Measurements from ENCODE around the gene RAB15. TPM values are rescaled to one million over a fixed set of nuclear protein-coding genes. Genes with fewer than 3 reads are reported as not detected.

RAB15 gene
- total and polyA plus RNA-seq, 7 donors: 3.1 to 61.9 (median 18.0) TPM

DNA sequence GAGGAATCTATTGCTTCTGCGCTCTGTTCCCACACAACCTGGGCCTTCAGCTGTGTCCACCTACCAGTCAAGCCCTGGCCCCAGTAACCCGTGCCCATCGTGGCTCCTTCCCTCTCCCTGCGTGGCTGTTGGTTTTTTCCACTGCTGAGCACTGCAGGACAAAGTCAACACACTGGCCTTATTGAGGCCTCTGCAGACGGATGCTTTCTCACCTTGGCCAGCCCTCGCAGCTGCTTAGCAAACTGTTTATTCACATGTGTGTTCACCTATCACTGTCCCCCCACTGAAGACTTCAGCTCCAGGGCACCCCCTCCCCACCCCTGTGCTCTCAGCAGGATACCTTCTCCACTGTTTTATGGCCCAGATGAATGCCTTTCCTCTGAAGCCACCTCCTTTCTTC, 16.8 kb downstream of the RAB15 start:
- no peak overlapping the region for H3K27ac ChIP-seq
- no peaks in the 10 kb centered on the region for H3K36me3 ChIP-seq (ENCODE audit: insufficient read depth in 1 of 2, low read depth in 1 of 2)
- intact Hi-C loops (cut with DNase I): no loop called here
- ATAC-seq: no peak
- WGBS, 3 donors: 82 to 83% (median 82%) methylated on average over 6 of the region's 6 CpGs
- no peak overlapping the region for H3K4me3 ChIP-seq
- H3K9me3 ChIP-seq: no peaks in the 10 kb centered on the region
- no peak for DNase-seq
- H3K4me1 ChIP-seq: peaks cover 28% of the 10 kb centered on the region
- TF ChIP-seq, protein P1, sequence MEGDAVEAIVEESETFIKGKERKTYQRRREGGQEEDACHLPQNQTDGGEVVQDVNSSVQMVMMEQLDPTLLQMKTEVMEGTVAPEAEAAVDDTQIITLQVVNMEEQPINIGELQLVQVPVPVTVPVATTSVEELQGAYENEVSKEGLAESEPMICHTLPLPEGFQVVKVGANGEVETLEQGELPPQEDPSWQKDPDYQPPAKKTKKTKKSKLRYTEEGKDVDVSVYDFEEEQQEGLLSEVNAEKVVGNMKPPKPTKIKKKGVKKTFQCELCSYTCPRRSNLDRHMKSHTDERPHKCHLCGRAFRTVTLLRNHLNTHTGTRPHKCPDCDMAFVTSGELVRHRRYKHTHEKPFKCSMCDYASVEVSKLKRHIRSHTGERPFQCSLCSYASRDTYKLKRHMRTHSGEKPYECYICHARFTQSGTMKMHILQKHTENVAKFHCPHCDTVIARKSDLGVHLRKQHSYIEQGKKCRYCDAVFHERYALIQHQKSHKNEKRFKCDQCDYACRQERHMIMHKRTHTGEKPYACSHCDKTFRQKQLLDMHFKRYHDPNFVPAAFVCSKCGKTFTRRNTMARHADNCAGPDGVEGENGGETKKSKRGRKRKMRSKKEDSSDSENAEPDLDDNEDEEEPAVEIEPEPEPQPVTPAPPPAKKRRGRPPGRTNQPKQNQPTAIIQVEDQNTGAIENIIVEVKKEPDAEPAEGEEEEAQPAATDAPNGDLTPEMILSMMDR (IDR thresholded peaks at IDR 0.05): no peak
- H3K27me3 ChIP-seq (ENCODE audit: insufficient read depth in 3 of 3, low read length in 2 of 3): no peaks in the 10 kb centered on the region

GRCh38 chr14:64954491-64955240, 17.5 kb downstream of the RAB15 start:
- no peak for ATAC-seq
- TF ChIP-seq, protein P1 (IDR thresholded peaks at IDR 0.05): no peak
- Histone ChIP-seq H3K9me3 (no peaks in the 10 kb centered on the region), H3K4me1 (peaks cover 34% of the 10 kb centered on the region), H3K36me3 (ENCODE audit: insufficient read depth in 1 of 2, low read depth in 1 of 2) (no peaks in the 10 kb centered on the region), H3K27ac (peak overlapping the region; percentile 96), H3K27me3 (ENCODE audit: insufficient read depth in 3 of 3, low read length in 2 of 3) (no peaks in the 10 kb centered on the region), H3K4me3 (no peak overlapping the region)
- intact Hi-C loops (cut with DNase I): no loop called here
- no peak for DNase-seq
- 92 to 94% (median 93%) methylated on average over 9 of the region's 9 CpGs for WGBS, 3 donors

- TF ChIP-seq, protein P1 (IDR thresholded peaks at IDR 0.05): no peak
- H3K27ac ChIP-seq: peak overlapping the region; percentile 96
- H3K36me3 ChIP-seq (ENCODE audit: insufficient read depth in 1 of 2, low read depth in 1 of 2): peaks cover 0 to 7% of the 10 kb centered on the region in 2 donors
- no peak for ATAC-seq
- DNase-seq: no peak
- H3K27me3 ChIP-seq (ENCODE audit: insufficient read depth in 3 of 3, low read length in 2 of 3): no peaks in the 10 kb centered on the region
- H3K9me3 ChIP-seq: no peaks in the 10 kb centered on the region
- H3K4me1 ChIP-seq: peaks cover 34% of the 10 kb centered on the region
- intact Hi-C loops (cut with DNase I): no loop called here
- 66 to 85% (median 69%) methylated on average over 6 of the region's 6 CpGs for WGBS, 3 donors
- no peak overlapping the region for H3K4me3 ChIP-seq
Measured at GRCh38 chr14:64953661-64954060, 18.5 kb downstream of the RAB15 start.

GRCh38 chr14:64953310-64953654, 18.9 kb downstream of the RAB15 start:
- Histone ChIP-seq H3K27me3 (ENCODE audit: insufficient read depth in 3 of 3, low read length in 2 of 3) (no peaks in the 10 kb centered on the region), H3K4me3 (no peak overlapping the region), H3K4me1 (peaks cover 38% of the 10 kb centered on the region), H3K36me3 (ENCODE audit: insufficient read depth in 1 of 2, low read depth in 1 of 2) (peaks cover 0 to 11% of the 10 kb centered on the region in 2 donors), H3K9me3 (no peaks in the 10 kb centered on the region), H3K27ac (peak overlapping the region; percentile 96)
- no peak for DNase-seq
- peak in 1 of 4 donors; percentile 4 for ATAC-seq
- intact Hi-C loops (cut with DNase I): no loop called here
- TF ChIP-seq, protein P1 (IDR thresholded peaks at IDR 0.05): no peak
- WGBS, 3 donors: 39 to 73% (median 46%) methylated on average over 8 of the region's 8 CpGs
